NAMALWA (cell line): ENCODE results near the gene ILDR2.
A peak's percentile ranks its signal among the peaks of the same experiment; 100 is the strongest.

Experiments
- DNase-seq: peaks from one replicate; pipeline ENCODE4 v3.0.0-alpha.2; 2015; ENCODE audit warnings: low spot score

Gene ILDR2, protein sequence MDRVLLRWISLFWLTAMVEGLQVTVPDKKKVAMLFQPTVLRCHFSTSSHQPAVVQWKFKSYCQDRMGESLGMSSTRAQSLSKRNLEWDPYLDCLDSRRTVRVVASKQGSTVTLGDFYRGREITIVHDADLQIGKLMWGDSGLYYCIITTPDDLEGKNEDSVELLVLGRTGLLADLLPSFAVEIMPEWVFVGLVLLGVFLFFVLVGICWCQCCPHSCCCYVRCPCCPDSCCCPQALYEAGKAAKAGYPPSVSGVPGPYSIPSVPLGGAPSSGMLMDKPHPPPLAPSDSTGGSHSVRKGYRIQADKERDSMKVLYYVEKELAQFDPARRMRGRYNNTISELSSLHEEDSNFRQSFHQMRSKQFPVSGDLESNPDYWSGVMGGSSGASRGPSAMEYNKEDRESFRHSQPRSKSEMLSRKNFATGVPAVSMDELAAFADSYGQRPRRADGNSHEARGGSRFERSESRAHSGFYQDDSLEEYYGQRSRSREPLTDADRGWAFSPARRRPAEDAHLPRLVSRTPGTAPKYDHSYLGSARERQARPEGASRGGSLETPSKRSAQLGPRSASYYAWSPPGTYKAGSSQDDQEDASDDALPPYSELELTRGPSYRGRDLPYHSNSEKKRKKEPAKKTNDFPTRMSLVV

DNA sequence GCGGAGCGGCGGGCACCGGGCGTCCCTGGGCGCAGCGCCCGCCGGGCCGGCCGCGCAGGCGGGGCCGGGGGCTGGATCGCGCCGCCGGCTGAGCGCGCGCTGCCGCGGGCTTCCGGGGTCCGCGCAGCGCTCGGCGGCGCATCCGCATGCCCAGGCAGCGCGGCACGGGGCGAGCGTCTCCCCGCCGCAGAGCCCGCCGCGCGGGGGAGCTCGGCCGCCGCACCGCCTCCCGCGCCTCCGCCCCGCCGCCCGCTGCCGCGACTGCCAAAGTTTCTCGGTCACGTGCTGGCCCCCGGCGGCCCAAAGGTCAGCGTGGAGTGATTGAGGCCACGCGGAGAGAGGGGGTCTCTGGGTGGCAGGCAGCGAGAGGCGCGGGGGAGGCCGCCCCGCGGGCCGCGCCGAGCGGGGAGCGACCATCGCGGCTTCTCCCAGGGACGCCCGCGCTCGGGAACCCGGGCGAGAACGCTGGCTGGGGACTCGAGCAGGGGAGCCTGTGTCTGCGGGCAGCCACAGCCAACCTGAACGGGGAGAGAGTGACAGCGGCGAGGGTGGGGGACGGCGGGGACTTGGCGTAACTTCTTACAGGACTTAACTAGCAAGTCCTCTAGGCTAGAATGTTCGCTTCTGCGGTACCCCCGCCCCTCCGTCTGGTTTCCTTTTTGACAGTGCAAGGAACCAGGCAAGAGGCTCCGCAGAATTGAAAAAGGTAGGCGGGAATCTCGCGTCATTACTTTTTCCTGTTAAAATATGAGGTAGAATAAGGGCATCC is at the start of gene ILDR2:
TSS of gene ILDR2 (minus strand) at position 180 of the 769 bp plus-strand sequence. CDS start 272 bp downstream, outside the sequence.
- DNase-seq = peak; percentile 76

DNA sequence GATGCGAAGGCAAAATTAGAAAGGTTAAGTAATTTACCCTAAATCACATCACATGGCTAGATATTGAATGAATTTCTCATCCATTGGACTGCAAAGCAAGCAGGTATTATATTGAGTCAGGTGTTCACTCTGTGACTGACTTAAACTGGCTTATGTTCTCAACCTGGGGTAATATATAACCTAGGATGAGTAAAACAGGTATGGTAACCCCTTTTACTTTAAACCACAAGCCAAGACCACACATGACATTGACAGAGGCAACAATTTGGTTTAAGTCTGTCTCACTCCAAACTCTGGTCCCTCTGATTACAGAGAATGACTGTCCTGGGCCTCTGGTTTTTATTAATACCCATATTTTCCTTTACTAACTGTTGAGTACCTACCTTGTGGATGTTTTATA is 47.0 kb upstream of the ILDR2 start:
- no peak for DNase-seq

DNA sequence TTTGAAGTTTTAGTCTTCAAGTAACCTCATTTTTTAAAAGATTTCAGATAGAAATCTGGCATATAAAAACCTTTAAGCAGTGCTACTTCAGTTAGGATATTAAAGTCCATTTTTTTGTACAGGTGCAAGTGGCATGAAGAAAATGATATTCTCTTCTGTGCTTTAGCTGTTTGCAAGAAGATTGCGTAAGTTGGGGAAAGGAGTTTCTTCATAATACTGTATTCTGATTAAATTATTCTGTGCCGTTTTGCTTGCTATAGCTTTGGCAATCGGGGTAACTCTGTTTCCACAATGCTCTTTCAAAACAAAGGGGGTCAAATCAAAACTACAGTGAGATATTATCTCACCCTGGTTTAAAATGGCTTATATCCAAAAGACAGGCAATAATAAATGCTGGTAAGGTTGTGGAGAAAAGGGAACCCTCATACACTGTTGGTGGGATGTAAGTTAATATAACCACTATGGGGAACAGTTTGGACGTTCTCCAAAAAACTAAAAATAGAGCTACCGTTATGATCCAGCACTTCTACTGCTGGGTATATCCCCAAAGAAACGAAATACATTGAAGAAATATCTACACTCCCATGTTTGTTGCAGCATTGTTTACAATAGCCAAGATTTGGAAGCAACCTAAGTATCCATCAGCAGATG is 40.9 kb upstream of the ILDR2 start:
- no peak for DNase-seq

DNA sequence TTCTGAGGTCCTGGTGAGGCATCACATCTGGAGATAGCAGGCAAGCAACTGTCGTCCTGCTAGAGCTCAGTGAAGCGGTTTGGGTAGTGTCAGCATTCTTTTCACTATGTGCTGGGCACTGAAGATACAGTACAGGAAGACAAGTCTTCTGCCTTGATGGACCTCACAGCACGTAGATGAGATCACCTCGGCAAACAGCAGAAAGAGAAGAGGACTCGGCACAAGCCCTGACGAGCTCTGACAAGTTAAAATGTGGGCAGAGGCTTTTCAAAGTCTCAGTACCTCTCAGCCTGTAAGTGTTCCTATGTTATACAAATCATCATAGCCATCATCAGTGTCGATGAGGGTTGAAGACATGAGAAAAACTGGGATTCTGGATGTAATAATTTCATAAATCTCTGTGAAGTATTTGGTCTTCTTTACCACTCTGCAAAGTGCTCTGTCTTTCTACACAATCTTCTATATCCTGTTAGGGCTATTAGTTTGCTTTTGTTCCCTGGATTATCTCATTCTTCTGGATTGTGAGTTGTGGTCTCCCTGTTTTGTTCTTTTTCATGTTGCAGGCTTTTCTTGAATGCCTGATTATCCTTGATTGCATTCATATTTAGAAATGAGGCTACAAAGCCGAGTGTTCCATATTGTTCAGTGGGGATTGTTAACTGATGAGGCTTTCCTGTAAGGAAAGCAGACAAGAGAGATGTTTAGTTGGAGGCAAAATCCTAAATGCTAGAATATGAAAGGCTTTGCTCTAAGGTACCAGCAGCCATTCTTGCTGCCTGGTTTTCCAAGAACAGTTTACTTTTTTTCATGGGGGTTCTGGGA is 38.0 kb upstream of the ILDR2 start:
- DNase-seq = no peak

DNA sequence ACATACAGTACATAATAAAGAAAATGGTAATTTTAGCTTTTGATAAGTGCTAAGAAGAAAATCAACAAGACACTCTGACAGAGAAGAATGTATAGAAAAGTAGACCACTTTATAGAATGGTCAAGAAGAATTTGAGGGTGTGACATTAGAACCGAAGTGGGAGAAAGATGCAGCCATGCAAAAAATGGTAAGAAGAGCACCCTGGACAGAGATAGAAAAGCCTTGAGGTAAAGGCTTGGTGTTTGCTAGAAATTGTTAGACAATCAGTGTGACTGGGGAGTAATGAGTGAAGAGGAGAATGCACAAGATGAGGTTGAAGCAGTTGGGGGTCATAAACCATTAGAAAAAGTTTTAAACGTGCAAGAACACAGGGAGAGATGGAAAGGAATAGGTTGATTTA is 37.2 kb upstream of the ILDR2 start:
- no peak for DNase-seq

DNA sequence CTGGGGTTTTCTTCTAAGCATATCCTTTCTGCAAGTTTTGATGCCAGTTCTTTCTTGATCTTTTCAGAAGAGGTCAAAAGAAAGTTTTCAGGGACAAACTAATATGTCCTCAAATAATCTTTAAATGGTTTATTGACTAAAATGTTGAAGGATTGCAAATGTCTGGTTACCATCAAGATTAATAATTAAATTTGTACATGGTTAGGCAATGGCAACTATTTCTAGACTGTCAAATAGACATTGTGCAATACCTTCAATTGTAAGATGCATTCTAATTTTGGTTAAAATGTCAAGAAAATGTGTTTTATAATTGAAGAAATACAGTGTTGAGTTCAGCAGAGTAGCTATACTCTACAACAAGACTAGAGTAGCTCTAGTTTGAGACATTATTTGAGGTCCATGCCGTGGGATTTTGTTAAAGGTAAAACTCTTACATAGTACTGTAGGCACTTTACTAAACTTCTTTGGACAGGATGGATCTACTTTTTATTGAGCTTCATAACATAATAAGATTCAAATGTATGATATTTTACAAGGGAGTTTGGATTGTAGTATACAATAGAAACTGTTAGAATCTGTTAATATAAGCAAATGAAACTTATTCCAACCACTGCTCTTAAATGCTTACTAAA is 36.3 kb upstream of the ILDR2 start:
- no peak for DNase-seq

DNA sequence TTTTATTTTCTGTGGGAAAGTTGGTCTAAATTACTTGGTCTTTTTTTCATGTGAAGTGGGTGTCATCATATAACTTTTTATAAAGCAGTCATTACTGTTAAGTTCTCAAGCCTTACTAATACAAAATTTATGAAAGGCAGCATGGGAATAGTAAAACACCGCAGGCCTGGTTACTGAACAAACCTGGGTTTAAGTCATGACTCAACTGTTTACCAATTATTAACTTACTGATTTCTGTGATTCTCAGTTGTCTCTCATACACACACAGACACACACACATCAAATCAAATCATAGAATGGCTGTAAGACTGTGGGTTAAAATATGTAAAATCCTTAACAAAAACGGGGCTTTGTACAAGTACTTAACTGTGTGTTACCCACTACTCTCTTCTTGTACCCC is 28.4 kb upstream of the ILDR2 start:
- no peak for DNase-seq

DNA sequence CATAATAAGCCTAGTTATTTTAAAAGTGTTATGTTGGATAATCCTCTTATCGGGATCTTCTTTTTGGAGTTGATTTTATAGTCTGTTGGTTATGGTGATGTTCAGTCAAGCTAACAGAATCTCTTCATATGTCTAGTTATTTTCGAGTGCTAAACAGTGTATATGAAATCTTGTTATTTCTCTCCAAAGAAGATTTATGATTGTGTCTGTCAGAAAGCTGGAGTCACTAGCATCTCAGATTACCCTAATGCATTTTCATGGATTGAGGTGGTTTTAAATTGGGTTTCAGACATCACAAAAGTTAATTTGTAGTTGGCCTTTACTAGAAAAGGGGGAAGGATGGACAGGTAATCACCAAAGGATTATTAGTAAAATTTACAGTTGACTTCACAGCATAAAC is 27.0 kb upstream of the ILDR2 start:
- DNase-seq = no peak

DNA sequence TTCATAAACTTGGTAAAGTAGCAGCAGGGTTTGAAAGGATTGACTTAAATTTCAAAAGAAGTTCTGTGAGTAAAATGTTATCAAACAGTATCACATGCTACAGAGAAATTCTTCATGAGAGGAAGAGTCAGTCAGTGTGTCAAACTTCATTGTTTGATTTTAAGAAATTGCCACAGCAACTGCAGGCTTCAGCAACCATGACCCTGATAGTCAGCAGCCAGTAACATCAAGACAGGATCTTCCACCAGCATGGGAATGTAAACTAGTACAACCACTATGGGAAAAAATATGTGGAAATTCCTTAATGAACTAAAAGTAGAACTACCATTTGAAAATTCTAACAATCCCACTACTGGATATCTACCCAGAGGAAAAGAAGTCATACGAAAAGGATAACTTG is 25.2 kb upstream of the ILDR2 start:
- no peak for DNase-seq

DNA sequence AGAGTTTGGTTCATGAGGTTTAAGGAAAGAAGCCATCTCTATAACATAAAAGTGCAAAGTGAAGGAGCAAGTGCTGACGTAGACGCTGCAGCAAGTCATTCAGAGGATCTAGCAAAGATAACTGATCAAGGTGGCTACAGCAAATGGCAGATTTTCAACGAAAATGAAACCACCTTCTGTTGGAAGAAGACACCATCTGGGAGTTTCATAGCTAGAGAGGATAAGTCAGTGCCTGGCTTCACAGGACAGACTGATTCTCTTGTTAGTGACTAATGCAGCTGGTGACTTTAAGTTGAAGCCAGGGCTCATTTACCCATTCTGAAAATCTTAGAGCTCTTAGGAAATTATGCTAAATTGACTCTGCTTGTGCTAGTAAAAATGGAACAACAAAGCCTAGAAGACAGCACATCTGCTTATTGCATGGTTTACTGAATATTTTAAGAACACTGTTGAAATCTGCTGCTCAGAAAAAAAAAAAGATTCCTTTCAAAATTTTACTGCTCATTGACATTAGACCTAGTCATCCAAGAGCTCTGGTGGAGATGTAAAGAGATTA is 24.2 kb upstream of the ILDR2 start:
- no peak for DNase-seq

DNA sequence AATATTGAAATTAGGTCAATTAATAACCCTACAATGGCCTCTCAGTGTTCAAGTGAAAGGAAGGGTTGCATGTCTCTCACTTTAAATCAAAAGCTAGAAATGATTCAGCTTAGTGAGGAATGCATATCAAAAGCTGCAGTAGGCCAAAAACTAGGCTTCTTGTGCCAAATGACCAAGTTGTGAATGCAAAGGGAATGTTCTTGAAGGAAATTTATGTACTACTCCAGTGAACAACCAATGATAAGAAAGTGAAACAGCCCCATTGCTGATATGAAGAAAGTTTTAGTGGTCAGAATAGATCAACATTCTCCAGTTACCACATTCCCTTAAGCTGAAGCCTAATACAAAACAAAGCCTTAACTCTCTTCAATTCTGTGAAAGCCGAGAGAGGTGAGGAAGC is 23.7 kb upstream of the ILDR2 start:
- no peak for DNase-seq

DNA sequence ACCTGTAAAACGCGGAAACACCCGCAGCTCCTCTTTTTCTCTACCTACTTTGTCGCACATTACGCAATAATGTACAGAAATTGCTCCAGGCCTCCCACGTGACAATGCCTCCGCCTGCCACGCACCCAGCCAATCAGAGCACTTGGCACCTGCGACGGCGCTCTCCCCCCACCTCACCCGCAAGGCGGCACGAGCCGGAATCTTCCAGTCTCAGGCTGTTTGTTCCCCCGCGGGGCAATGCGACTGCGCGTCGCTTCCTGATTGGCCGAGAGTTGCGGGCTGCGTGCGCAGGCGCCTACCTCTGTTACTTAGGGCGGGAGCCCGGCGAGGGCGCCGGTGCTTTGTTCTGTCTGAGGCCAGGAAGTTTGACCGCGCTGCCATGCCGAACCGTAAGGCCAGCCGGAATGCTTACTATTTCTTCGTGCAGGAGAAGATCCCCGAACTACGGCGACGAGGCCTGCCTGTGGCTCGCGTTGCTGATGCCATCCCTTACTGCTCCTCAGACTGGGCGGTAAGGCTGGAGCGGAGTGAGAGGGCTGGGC is 13.7 kb upstream of the ILDR2 start, which contains the start of gene MAEL:
TSS of gene MAEL (plus strand) at position 307 of the 542 bp plus-strand sequence. CDS start at position 380, 73 bp downstream.
- DNase-seq = no peak

DNA sequence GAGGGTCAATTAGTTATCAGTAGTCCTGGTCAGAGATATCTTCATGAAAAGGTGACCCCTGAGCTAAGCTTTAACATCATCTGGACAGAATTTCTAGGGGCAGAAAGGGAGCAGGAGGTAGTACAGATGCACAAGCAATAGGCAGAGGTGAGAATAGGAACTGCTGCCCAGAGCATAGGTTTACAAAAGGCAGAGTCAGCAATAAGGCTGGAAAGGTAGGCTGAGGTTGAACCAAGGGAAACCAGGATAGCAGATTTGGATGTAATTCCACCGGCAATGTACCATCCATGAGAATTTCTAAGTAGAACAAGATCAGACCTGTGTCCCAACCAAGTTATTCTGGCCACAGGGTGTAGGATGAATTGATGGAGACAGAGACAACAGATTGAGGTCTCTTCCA is 6.2 kb upstream of the ILDR2 start:
- DNase-seq = no peak

DNA sequence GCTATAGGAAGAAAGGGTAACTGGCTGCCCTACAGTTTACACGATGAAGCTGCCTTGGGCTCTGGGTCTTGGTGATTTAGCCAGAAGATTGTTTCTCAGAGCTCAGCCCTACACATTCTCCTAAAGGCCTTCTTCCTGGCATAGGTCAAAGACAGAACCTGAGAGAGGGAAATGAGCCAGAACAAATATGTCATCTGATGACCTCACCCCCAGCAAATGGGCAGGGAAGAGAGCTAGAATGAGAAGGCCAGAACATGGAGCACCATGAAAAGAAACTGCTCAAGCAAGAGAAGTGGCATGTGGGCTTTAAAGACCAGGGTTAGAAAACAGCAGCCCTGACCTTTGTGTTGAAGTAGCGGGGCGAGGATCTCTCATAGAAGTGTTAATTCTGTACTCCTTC is 5.5 kb upstream of the ILDR2 start:
- no peak for DNase-seq

DNA sequence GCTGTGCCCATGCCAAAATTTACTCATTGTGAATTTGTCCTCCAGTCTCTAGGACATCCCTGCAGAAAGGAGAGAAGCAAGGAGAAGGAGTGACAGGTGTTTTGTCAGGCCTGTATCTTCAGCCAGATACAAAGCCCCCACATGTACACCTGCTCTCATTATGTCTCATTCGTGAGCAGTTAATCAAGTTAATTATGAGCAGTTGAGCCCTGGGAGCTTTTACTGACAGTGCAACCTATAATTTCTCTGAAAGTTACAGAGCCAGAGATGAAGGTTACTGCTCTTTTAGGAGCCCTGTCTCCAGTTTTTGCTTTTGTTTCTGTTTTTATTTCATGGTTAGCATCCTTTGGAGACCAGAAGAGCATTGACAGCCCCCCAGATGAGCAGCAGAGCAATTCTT is 5.0 kb upstream of the ILDR2 start:
- DNase-seq = no peak

DNA sequence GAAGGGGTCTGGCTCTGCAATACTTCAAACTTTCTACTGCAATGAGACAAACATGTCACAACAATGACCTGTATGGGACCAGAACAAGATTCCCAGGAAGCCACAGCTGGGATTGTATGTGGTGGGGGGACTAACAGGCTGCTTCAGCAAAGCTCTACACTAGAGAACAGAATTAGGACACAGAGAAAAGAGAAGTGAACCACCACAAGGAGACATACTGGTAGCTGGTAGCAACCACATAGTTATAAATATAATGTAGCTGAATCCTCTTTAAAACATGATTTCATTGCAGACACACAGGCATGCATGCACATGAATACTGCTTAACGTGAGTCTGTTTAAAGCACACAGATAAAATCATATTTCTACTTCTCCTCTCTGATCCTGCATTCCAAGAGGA is 3.5 kb upstream of the ILDR2 start:
- peak; percentile 14 for DNase-seq

DNA sequence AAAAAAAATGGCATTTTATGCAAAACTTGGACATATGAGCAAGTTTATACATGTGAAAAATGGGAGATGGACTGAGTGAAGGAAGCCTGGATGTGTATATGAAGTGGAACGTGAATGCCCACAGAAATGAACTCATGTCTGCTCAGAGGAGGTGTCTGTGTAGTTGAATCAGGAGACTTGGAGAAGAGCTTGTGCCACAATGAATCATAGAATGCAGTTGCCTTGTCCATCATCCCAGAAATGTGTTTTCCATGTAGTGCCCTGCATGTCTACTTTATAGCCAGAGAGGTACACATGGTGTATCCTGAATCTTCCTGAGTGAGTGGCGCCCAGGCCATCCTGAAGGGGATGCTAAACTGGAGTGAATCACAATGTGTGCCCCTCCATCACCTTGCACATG is 2.6 kb upstream of the ILDR2 start:
- DNase-seq = no peak

DNA sequence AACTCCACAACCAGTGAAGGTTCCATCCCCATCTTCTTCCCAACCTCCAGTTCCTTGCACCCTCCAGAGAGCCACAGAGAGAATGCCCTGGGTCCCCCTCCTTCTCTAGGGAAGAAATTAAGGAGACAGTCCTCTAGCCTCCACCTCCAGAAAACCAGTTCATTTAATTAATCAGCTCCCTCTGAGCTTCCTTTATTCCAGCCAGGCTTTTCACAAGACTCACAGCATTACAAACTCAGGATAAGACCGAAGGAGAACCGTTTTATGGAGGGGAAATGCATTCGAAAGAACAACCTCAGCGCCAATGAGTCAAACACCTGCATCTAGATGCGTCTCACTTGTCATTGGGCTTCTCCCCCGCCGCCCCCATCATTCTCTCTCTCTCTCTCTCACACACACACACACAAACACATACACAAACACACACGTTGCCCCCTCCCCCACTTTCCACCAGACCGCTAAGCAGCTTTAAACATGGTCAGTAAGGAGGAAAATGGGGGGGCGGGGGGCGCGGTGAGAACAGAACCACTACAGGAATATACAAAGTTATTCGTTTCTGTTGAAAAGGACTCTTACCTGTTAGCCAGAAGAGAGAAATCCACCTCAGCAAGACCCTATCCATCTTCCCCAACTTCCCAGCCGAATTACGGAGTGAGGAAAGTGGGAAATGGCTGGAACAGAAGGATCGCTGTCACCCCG is 544 bp downstream of the ILDR2 start:
- peak; percentile 60 for DNase-seq

DNA sequence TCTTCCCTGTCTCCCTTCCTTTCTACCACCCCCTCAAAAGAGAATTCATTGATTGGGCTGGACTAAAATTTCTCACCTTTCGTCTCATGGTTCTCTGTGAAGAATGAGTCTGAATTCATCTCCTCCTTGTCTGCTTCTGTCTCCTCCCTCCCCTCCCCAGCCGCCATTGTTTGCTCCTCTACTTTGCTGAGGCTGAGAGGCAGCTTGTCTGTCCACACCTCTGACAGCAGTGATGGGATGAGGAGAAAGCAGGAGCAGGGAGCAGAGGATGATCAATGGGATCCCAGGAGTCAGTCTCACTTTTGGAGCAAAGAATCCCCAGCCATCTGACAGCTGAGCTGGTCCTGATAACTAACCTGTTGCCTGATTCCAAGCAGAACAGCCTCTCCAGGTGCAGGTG is 2.5 kb downstream of the ILDR2 start:
- no peak for DNase-seq

DNA sequence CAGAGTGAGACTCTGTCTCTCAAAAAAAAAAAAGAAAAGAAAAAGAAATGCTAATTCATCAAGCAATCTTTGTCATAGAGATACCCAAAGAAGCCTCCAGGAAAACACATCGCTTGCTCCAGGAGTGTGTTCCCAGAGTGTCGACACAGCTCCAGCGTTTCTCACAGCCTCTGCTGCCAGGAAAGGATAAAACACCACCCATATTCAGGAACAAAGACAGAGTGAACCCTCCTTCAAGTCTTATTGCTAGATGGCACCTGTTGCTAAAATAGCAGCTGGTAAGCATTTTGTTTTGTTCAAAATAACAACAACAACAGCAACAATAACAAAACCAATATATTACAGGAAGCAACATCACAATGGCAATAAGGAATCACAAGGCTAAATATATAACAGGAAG is 3.1 kb downstream of the ILDR2 start:
- no peak for DNase-seq
